ENCODE results near the gene OTOS.

DNA sequence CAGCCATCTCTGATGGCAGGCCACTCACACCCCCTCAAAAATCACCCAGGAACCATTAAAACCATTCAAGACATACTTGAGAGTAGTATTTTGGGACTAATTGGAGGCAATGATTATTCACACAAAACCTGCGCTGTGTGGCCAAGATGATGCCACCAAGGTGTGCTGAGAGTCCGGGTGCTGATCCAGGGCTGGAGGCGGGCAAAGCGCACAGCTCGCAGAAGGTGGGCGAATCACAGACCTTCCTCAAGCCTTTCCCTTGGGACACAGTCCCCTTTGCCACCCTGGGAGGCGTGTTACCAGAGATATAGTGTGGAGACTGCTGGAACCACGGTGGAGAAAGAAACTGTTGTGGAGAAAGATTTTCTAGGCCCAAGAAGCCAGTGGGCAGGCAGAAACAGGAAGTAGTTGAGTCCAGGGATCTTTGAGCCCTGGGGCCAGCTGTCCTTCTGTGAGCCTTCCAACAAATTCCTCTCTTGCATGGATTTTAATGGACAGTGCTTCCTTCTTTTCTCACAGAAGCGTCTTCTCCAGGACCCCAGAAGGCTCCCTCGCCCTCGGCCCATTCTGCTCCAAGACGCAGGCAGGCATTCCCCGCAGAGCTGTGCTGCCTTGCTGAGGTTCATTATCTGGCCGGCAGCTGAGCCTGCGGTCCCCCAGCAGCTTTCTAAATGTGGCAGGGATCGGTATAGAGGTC lies 12.4 kb downstream of the OTOS start:
- TF ChIP-seq, protein P1, sequence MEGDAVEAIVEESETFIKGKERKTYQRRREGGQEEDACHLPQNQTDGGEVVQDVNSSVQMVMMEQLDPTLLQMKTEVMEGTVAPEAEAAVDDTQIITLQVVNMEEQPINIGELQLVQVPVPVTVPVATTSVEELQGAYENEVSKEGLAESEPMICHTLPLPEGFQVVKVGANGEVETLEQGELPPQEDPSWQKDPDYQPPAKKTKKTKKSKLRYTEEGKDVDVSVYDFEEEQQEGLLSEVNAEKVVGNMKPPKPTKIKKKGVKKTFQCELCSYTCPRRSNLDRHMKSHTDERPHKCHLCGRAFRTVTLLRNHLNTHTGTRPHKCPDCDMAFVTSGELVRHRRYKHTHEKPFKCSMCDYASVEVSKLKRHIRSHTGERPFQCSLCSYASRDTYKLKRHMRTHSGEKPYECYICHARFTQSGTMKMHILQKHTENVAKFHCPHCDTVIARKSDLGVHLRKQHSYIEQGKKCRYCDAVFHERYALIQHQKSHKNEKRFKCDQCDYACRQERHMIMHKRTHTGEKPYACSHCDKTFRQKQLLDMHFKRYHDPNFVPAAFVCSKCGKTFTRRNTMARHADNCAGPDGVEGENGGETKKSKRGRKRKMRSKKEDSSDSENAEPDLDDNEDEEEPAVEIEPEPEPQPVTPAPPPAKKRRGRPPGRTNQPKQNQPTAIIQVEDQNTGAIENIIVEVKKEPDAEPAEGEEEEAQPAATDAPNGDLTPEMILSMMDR (IDR thresholded peaks at IDR 0.05), result no peak
- no peak for TF ChIP-seq POLR2A (IDR thresholded peaks at IDR 0.05)
- TF ChIP-seq POLR2AphosphoS5 (IDR thresholded peaks at IDR 0.05), result no peak

All from prostate gland (tissue), 2 donors.